HepG2 (cell line): ENCODE data around the gene MCEE. TPM values are rescaled to one million over a fixed set of nuclear protein-coding genes. Genes with fewer than 3 reads are reported as not detected.
A peak's percentile ranks its signal among the peaks of the same experiment; 100 is the strongest.

Experiments used
- ATAC-seq: fragments of 200-7000 bp; cut with Tn5 transposase; 3 replicates; pipeline ENCODE4 v1.9.1; 2020; ENCODE audit warnings: mild to moderate bottlenecking, moderate library complexity
- Bru-seq: library from RNA; stranded (reverse); fragments of 400-500 nt; gene quantifications from one replicate; lab custom pipeline; 2021; lab: Mats Ljungman, UMichigan
- BruChase-seq, 2 experiments: library from RNA; stranded (reverse); fragments of 400-500 nt; gene quantifications; one replicate each; lab custom pipeline; 2021; lab: Mats Ljungman, UMichigan
- BruUV-seq: library from RNA; stranded (reverse); fragments of 400-500 nt; replicated peaks from 2 replicates; lab custom pipeline; 2021; lab: Mats Ljungman, UMichigan
- CTCF ChIA-PET: fragments of 300-600 bp; formaldehyde crosslinking; extraction: SDS; loops from one replicate; lab custom pipeline; 2021; ENCODE audit warnings: low total read pairs, inconsistent platforms, low intra/inter-chr PET ratio; lab: Yijun Ruan, JAX
- POLR2A ChIA-PET: fragments of 350-600 bp; sonication (Branson Sonifier 250); formaldehyde crosslinking; loops from one replicate; lab custom pipeline; 2020; ENCODE audit warnings: antibody characterized with exemption, inconsistent platforms; lab: Yijun Ruan, JAX
- DNase-seq: peaks from one replicate; pipeline ENCODE4 v3.0.0-alpha.2; 2015; ENCODE audit warnings: low spot score
- FAIRE-seq: peaks from 3 replicates; lab custom pipeline; 2011; peaks lifted over from hg19 to GRCh38; lab: Jason Lieb, UNC
- H2AFZ ChIP-seq: one replicate; pipeline ENCODE4 v1.6.1; 2011; ENCODE audit warnings: low read length, inconsistent platforms
- H3K27ac ChIP-seq: fragments of 300-600 bp; 3 replicates; pipeline ENCODE4 v1.8.0; 2011; ENCODE audit warnings: mixed run types, mild to moderate bottlenecking, mixed read lengths, low read length, inconsistent platforms; ENCODE audit not compliant: insufficient read depth; ENCODE audit errors: extremely low read length
- H3K27me3 ChIP-seq, 2 experiments: fragments of 200-600 bp in 1 of 2; 2 replicates in 1 of 2; 3 replicates in 1 of 2; pipeline versions ENCODE4 v1.6.0 to v1.8.0; 2011; ENCODE audit warnings: low read length in 2 of 2, mild to moderate bottlenecking in 2 of 2, moderate library complexity in 2 of 2, inconsistent platforms in 1 of 2; ENCODE audit not compliant: insufficient read depth in 2 of 2, control insufficient read depth in 1 of 2
- H3K36me3 ChIP-seq, 2 experiments: fragments of 200-600 bp in 1 of 2; replicated peaks in 1 of 2; 2 replicates in 1 of 2; 3 replicates in 1 of 2; pipeline versions ENCODE4 v1.5.1 to v1.8.0; 2011; ENCODE audit warnings: low read length in 2 of 2, inconsistent platforms in 1 of 2; ENCODE audit not compliant: insufficient read depth in 2 of 2, control insufficient read depth in 1 of 2
- H3K4me1 ChIP-seq: 2 replicates; pipeline ENCODE4 v1.5.1; 2012; ENCODE audit warnings: low read length, inconsistent platforms; ENCODE audit not compliant: insufficient read depth
- H3K4me2 ChIP-seq: 2 replicates; pipeline ENCODE4 v1.6.0; 2011; ENCODE audit warnings: low read depth, low read length, inconsistent platforms
- H3K4me3 ChIP-seq, 3 experiments: fragments of 200-600 bp in 1 of 3; sonication (generic), shearing (Covaris generic) in 1 of 3; replicated peaks in 1 of 3; 2 replicates each; pipeline ENCODE4 v1.5.1; 2011 to 2016; ENCODE audit warnings: low read length in 3 of 3, inconsistent platforms in 2 of 3, low read depth in 2 of 3, mild to moderate bottlenecking in 2 of 3, control low read depth in 1 of 3, mixed read lengths in 1 of 3; ENCODE audit not compliant: insufficient read depth in 1 of 3
- H3K79me2 ChIP-seq: one replicate; pipeline ENCODE4 v1.6.1; 2011; ENCODE audit warnings: low read length, inconsistent platforms; ENCODE audit not compliant: insufficient read depth
- H3K9ac ChIP-seq: 2 replicates; pipeline ENCODE4 v1.6.0; 2011; ENCODE audit warnings: mild to moderate bottlenecking, low read depth, low read length, inconsistent platforms; ENCODE audit not compliant: insufficient read depth
- H3K9me3 ChIP-seq: 2 replicates; pipeline ENCODE4 v1.5.1; 2012; ENCODE audit warnings: mild to moderate bottlenecking, low read length
- H4K20me1 ChIP-seq: 2 replicates; pipeline ENCODE4 v1.6.0; 2011; ENCODE audit warnings: inconsistent platforms, mild to moderate bottlenecking, low read length, moderate library complexity; ENCODE audit not compliant: insufficient read depth
- SATB2 ChIP-seq: sonication (generic); formaldehyde crosslinking; IDR thresholded peaks from 2 replicates; pipeline ENCODE4 v1.5.0; 2020; ENCODE audit warnings: missing genetic modification reagents
- WGBS: methylation state at CpG from one replicate; pipeline ENCODE4 v1.1.6; 2017; ENCODE audit warnings: low lambda C conversion rate; 5-methylcytosine and 5-hydroxymethylcytosine counted together
- in situ Hi-C: cut with HindIII; loops from 2 replicates; pipeline ENCODE4 v1.10.0; 2017; ENCODE audit warnings: low pct_unique_long_range_greater_than_20kb; ENCODE audit not compliant: extremely low pct_ligation_motif_present
- intact Hi-C: fragments of 100-400 bp; cut with micrococcal nuclease; formaldehyde crosslinking; loops from one replicate; pipeline ENCODE4 v1.10.0; 2022; ENCODE audit not compliant: unreplicated experiment
- long read RNA-seq, 2 experiments: library from RNA in 1 of 2; library from polyadenylated mRNA in 1 of 2; stranded (forward) in 1 of 2; unstranded in 1 of 2; transcript quantifications; one replicate each; pipeline ENCODE4 v2.0.0, GENCODE V29; 2019 to 2022
- polyA minus RNA-seq, 3 experiments: library from RNA; depleted of rRNA, polyadenylated mRNA; stranded (reverse); fragments of >200 nt; gene quantifications; 2 replicates each; pipeline ENCODE4 v1.2.3, GENCODE V29; 2011; ENCODE audit warnings: low replicate concordance in 1 of 3
- polyA plus RNA-seq, 8 experiments: library from polyadenylated mRNA; depleted of rRNA in 3 of 8; stranded (reverse) in 7 of 8; unstranded in 1 of 8; fragments of >200 nt; fragmentation: Illumina TruSeq in 4 of 8; extraction: Trizol in 4 of 8; gene quantifications; 2 replicates each; pipeline versions ENCODE4 v1.2.1 to v1.2.3, GENCODE V29; 2011 to 2016; ENCODE audit warnings: low read depth in 4 of 8, missing spikeins in 1 of 8, mixed read lengths in 1 of 8; ENCODE audit not compliant: insufficient read depth in 1 of 8
- total RNA-seq, 5 experiments: library from RNA; depleted of rRNA; stranded (reverse); fragments of >200 nt; fragmentation: Illumina TruSeq; extraction: Trizol; gene quantifications; 2 replicates each; pipeline ENCODE4 v1.2.3, GENCODE V29; 2016; ENCODE audit warnings: low read depth in 1 of 5
- TF ChIP-seq, protein P1 (sequence below), 2 experiments: sonication (generic) in 1 of 2; formaldehyde crosslinking in 1 of 2; IDR thresholded peaks; 2 replicates each; pipeline versions ENCODE4 v1.4.0 to v1.6.1; 2018 to 2020; ENCODE audit warnings: missing genetic modification reagents in 2 of 2, borderline replicate concordance in 1 of 2, low read depth in 1 of 2, mild to moderate bottlenecking in 1 of 2, missing biosample characterization in 1 of 2
- TF ChIP-seq, protein P2 (sequence below): sonication (generic); formaldehyde crosslinking; IDR thresholded peaks from 2 replicates; pipeline ENCODE4 v1.5.0; 2020; ENCODE audit warnings: mild to moderate bottlenecking, missing genetic modification reagents, borderline replicate concordance

The MCEE gene
- 56.1 and 66.9 TPM in 2 replicates for total RNA-seq (2016; rRNA removed; fragmentation: Illumina TruSeq; extraction: Trizol)
- 22.7 and 26.1 TPM in 2 replicates for total RNA-seq (2016; cell fraction: cytosol; rRNA removed; fragmentation: Illumina TruSeq; extraction: Trizol; ENCODE audit: low read depth)
- 61.5 and 66.5 TPM in 2 replicates for total RNA-seq (2016; cell fraction: insoluble cytoplasmic fraction; rRNA removed; fragmentation: Illumina TruSeq; extraction: Trizol)
- total RNA-seq (2016; cell fraction: membrane; rRNA removed; fragmentation: Illumina TruSeq; extraction: Trizol), result 35.2 and 36.9 TPM in 2 replicates
- total RNA-seq (2016; cell fraction: nucleus; rRNA removed; fragmentation: Illumina TruSeq; extraction: Trizol), result 77.4 and 90.5 TPM in 2 replicates
- polyA plus RNA-seq (2011; rRNA removed), result 23.5 and 32.0 TPM in 2 replicates
- 15.9 and 19.6 TPM in 2 replicates for polyA plus RNA-seq (2011; cell fraction: cytosol; rRNA removed)
- polyA plus RNA-seq (2011; cell fraction: nucleus; rRNA removed), result 35.0 and 56.3 TPM in 2 replicates
- polyA plus RNA-seq (2012), result 27.8 and 41.9 TPM in 2 replicates
- polyA plus RNA-seq (2016; cell fraction: cytosol; fragmentation: Illumina TruSeq; extraction: Trizol; ENCODE audit: low read depth), result 23.8 and 24.1 TPM in 2 replicates
- 52.5 and 59.2 TPM in 2 replicates for polyA plus RNA-seq (2016; cell fraction: insoluble cytoplasmic fraction; fragmentation: Illumina TruSeq; extraction: Trizol; ENCODE audit: low read depth)
- polyA plus RNA-seq (2016; cell fraction: membrane; fragmentation: Illumina TruSeq; extraction: Trizol; ENCODE audit: low read depth), result 25.0 and 27.3 TPM in 2 replicates
- polyA plus RNA-seq (2016; cell fraction: nucleus; fragmentation: Illumina TruSeq; extraction: Trizol; ENCODE audit: insufficient read depth, low read depth), result 106 and 118 TPM in 2 replicates
- 8.4 and 24.6 TPM in 2 replicates for polyA minus RNA-seq (2011; rRNA and poly(A)+ RNA removed; ENCODE audit: low replicate concordance)
- polyA minus RNA-seq (2011; cell fraction: cytosol; rRNA and poly(A)+ RNA removed), result 7.8 and 11.8 TPM in 2 replicates
- polyA minus RNA-seq (2011; cell fraction: nucleus; rRNA and poly(A)+ RNA removed), result 42.6 and 78.7 TPM in 2 replicates
- Bru-seq, nascent RNA, result percentile 96 among the genes with signal in this experiment
- BruChase-seq, experiment 1, labeled RNA remaining after a 6-hour chase, result percentile 82 among the genes with signal in this experiment
- percentile 94 among the genes with signal in this experiment for BruChase-seq, experiment 2, labeled RNA remaining after a 2-hour chase
- long read RNA-seq, experiment 1, transcript MCEE-201 (3 exons, 835 nt), result major isoform, 18 of 29 reads
- long read RNA-seq, experiment 1, partial matches to known transcripts, result 1 of 29 reads
- long read RNA-seq, experiment 1, other reads (novel, unspliced or antisense), result 10 of 29 reads
- long read RNA-seq, experiment 2, transcript MCEE-201 (3 exons, 835 nt), result major isoform, 11 of 37 reads
- long read RNA-seq, experiment 2, partial matches to known transcripts, result 4 of 37 reads
- long read RNA-seq, experiment 2, other reads (novel, unspliced or antisense), result 22 of 37 reads

DNA sequence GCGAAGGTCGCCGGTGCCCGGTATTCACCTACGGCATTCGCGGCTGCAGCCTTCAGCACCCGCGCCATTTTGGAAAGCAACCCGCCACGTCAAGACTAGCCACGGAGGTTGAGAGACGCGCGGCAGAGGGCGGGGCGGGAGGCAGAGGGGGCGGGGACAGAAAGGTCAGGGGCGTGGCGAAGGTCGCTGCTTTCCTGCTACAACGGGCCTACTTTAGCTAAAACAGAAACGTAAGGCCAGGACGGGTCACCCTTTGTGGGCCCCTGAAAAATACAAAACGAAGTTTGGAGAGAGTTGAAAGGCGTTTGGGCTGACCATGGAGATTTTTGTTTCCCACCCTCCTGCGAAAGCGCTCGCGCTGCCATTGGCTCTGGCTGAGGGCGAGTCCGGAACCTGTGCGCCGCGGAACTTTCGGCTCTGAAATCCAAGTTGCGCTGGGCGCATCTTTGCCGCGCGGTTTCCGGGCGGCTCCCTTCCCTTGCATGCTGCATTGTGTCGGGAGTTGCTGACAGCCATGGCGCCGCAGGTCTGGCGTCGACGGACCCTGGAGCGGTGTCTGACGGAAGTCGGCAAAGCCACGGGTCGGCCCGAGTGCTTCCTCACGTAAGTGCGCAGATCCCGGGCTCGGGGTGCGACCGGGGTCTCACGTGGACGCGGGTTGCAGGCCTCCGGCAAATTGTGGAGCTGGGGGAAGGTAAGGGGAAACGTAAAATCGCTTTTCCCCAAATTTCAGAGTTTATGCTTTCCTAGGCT lies at the start of gene MCEE, which contains the start of gene MPHOSPH10:
TSS of gene MCEE (minus strand) at position 78 of the 753 bp plus-strand sequence. CDS start at position 68, 10 bp downstream.
TSS of gene MPHOSPH10 (plus strand) at position 483 of the 753 bp plus-strand sequence. CDS start at position 515, 32 bp downstream.
- Histone ChIP-seq H3K27me3 (no peaks in the 10 kb centered on the region; a peak in 1 of 5 replicates), H3K36me3 (peaks cover 9 to 23% of the 10 kb centered on the region in 2 experiments), H2AFZ (peak within 1 kb of the TSS; percentile 79), H3K9ac (peak within 1 kb of the TSS; percentile 99), H3K9me3 (no peaks in the 10 kb centered on the region), H3K27ac (peak within 1 kb of the TSS; percentile 96), H3K4me3 (peak within 1 kb of the TSS; percentile 82 to 94 (median 86)), H4K20me1 (peaks cover 17% of the 10 kb centered on the region), H3K79me2 (peaks cover 89% of the 10 kb centered on the region), H3K4me1 (peaks cover 68% of the 10 kb centered on the region), H3K4me2 (peak within 1 kb of the TSS; percentile 96)
- ChIA-PET CTCF (no interaction called here), POLR2A (interaction anchor here (0.5 to 4.1 kb wide), 17 partner anchors 9 to 202 kb away, joined by 3 to 36 read pairs (median 4); partner anchors contain the start of genes NAGK and ZNF638)
- WGBS, result under 1% methylated on average over 47 of the region's 67 CpGs
- BruUV-seq, result TSS peak; percentile 63
- FAIRE-seq, result no peak
- intact Hi-C loops, result loop anchor here (1.0 kb wide), 2 partner anchors 9 to 30 kb away; no protein-coding TSS in a partner anchor
- peak; percentile 85 for DNase-seq
- ATAC-seq, result peak; percentile 89
- in situ Hi-C loops, result no loop called here
- peak; percentile 84 for TF ChIP-seq SATB2
- TF ChIP-seq, protein P1, sequence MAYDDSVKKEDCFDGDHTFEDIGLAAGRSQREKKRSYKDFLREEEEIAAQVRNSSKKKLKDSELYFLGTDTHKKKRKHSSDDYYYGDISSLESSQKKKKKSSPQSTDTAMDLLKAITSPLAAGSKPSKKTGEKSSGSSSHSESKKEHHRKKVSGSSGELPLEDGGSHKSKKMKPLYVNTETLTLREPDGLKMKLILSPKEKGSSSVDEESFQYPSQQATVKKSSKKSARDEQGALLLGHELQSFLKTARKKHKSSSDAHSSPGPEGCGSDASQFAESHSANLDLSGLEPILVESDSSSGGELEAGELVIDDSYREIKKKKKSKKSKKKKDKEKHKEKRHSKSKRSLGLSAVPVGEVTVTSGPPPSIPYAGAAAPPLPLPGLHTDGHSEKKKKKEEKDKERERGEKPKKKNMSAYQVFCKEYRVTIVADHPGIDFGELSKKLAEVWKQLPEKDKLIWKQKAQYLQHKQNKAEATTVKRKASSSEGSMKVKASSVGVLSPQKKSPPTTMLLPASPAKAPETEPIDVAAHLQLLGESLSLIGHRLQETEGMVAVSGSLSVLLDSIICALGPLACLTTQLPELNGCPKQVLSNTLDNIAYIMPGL (CRISPR knock-in tag; IDR thresholded peaks at IDR 0.05; ENCODE audit: borderline replicate concordance in 1 of 2, low read depth in 1 of 2), result peak; percentile 93 to 94
- TF ChIP-seq, protein P2, sequence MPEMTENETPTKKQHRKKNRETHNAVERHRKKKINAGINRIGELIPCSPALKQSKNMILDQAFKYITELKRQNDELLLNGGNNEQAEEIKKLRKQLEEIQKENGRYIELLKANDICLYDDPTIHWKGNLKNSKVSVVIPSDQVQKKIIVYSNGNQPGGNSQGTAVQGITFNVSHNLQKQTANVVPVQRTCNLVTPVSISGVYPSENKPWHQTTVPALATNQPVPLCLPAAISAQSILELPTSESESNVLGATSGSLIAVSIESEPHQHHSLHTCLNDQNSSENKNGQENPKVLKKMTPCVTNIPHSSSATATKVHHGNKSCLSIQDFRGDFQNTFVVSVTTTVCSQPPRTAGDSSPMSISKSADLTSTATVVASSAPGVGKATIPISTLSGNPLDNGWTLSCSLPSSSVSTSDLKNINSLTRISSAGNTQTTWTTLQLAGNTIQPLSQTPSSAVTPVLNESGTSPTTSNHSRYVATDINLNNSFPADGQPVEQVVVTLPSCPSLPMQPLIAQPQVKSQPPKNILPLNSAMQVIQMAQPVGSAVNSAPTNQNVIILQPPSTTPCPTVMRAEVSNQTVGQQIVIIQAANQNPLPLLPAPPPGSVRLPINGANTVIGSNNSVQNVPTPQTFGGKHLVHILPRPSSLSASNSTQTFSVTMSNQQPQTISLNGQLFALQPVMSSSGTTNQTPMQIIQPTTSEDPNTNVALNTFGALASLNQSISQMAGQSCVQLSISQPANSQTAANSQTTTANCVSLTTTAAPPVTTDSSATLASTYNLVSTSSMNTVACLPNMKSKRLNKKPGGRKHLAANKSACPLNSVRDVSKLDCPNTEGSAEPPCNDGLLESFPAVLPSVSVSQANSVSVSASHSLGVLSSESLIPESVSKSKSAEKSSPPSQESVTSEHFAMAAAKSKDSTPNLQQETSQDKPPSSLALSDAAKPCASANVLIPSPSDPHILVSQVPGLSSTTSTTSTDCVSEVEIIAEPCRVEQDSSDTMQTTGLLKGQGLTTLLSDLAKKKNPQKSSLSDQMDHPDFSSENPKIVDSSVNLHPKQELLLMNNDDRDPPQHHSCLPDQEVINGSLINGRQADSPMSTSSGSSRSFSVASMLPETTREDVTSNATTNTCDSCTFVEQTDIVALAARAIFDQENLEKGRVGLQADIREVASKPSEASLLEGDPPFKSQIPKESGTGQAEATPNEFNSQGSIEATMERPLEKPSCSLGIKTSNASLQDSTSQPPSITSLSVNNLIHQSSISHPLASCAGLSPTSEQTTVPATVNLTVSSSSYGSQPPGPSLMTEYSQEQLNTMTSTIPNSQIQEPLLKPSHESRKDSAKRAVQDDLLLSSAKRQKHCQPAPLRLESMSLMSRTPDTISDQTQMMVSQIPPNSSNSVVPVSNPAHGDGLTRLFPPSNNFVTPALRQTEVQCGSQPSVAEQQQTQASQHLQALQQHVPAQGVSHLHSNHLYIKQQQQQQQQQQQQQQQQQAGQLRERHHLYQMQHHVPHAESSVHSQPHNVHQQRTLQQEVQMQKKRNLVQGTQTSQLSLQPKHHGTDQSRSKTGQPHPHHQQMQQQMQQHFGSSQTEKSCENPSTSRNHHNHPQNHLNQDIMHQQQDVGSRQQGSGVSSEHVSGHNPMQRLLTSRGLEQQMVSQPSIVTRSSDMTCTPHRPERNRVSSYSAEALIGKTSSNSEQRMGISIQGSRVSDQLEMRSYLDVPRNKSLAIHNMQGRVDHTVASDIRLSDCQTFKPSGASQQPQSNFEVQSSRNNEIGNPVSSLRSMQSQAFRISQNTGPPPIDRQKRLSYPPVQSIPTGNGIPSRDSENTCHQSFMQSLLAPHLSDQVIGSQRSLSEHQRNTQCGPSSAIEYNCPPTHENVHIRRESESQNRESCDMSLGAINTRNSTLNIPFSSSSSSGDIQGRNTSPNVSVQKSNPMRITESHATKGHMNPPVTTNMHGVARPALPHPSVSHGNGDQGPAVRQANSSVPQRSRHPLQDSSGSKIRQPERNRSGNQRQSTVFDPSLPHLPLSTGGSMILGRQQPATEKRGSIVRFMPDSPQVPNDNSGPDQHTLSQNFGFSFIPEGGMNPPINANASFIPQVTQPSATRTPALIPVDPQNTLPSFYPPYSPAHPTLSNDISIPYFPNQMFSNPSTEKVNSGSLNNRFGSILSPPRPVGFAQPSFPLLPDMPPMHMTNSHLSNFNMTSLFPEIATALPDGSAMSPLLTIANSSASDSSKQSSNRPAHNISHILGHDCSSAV (CRISPR knock-in tag), result no peak; the same call in 1 of the 2 replicates
